H1 (cell line): ENCODE data around the gene MSANTD7. TPM values are rescaled to one million over a fixed set of nuclear protein-coding genes. Genes with fewer than 3 reads are reported as not detected.

ENCODE experiments used
- CTCF ChIA-PET: fragments of 300-600 bp; sonication (Branson Sonifier 250); formaldehyde crosslinking; loops from one replicate; lab custom pipeline; 2021; ENCODE audit not compliant: partially characterized antibody; lab: Charles Lee
- POLR2A ChIA-PET: fragments of 300-600 bp; sonication (Branson Sonifier 250); formaldehyde crosslinking; loops from one replicate; lab custom pipeline; 2021; ENCODE audit warnings: inconsistent platforms; ENCODE audit not compliant: partially characterized antibody; lab: Charles Lee
- DNase-seq, 2 experiments: peaks; one replicate each; pipeline versions ENCODE4 v3.0.0 to v3.0.0-alpha.2; 2010 to 2022; ENCODE audit warnings: low spot score in 2 of 2, low read depth in 1 of 2, mixed read lengths in 1 of 2
- FAIRE-seq: peaks from 2 replicates; lab custom pipeline; 2011; peaks lifted over from hg19 to GRCh38; lab: Jason Lieb, UNC
- H2AFZ ChIP-seq: 2 replicates; pipeline ENCODE4 v1.8.1; 2012; ENCODE audit warnings: low read length, inconsistent platforms
- H2AK5ac ChIP-seq: 2 replicates; pipeline ENCODE4 v1.6.1; 2013; ENCODE audit warnings: low read depth, low read length
- H2BK120ac ChIP-seq: replicated peaks from 2 replicates; pipeline ENCODE3; 2013; ENCODE audit warnings: low read depth, low read length, inconsistent platforms
- H2BK12ac ChIP-seq: 2 replicates; pipeline ENCODE4 v1.6.1; 2013; ENCODE audit warnings: low read depth, low read length
- H2BK15ac ChIP-seq: 2 replicates; pipeline ENCODE4 v1.6.1; 2013; ENCODE audit warnings: low read length
- H2BK20ac ChIP-seq: 2 replicates; pipeline ENCODE4 v1.6.1; 2013; ENCODE audit warnings: low read length
- H2BK5ac ChIP-seq: 2 replicates; pipeline ENCODE4 v1.6.1; 2013; ENCODE audit warnings: low read depth, low read length
- H3K14ac ChIP-seq: 2 replicates; pipeline ENCODE4 v1.6.1; 2013; ENCODE audit warnings: inconsistent platforms; ENCODE audit not compliant: insufficient read length
- H3K18ac ChIP-seq: 2 replicates; pipeline ENCODE4 v1.6.1; 2013; ENCODE audit warnings: low read length; ENCODE audit errors: extremely low read depth
- H3K23ac ChIP-seq: 2 replicates; pipeline ENCODE4 v1.6.1; 2013; ENCODE audit warnings: inconsistent platforms; ENCODE audit not compliant: insufficient read length
- H3K23me2 ChIP-seq: 2 replicates; pipeline ENCODE4 v1.6.1; 2013; ENCODE audit warnings: low read depth, low read length
- H3K27ac ChIP-seq: 2 replicates; pipeline ENCODE4 v1.6.1; 2011; ENCODE audit warnings: low read depth, low read length, inconsistent platforms
- H3K27me3 ChIP-seq, 4 experiments: replicated peaks in 1 of 4; 1 replicate in 1 of 4; 2 replicates in 3 of 4; pipeline versions ENCODE4 v1.6.1 to v1.8.1; 2011 to 2013; ENCODE audit warnings: low read length in 3 of 4, mild to moderate bottlenecking in 3 of 4, inconsistent platforms in 2 of 4, mixed read lengths in 2 of 4, moderate library complexity in 1 of 4; ENCODE audit not compliant: control insufficient read depth in 3 of 4, insufficient read depth in 3 of 4; ENCODE audit errors: extremely low read depth in 1 of 4
- H3K36me3 ChIP-seq, 4 experiments: 2 replicates each; pipeline versions ENCODE4 v1.6.1 to v1.8.1; 2011 to 2013; ENCODE audit warnings: mild to moderate bottlenecking in 4 of 4, low read length in 3 of 4, moderate library complexity in 2 of 4, control low read depth in 1 of 4, inconsistent platforms in 1 of 4; ENCODE audit not compliant: insufficient read depth in 4 of 4, control insufficient read depth in 2 of 4
- H3K4ac ChIP-seq: replicated peaks from 2 replicates; pipeline ENCODE3; 2013; ENCODE audit warnings: low read length, low read depth, mixed read lengths, inconsistent platforms; ENCODE audit not compliant: insufficient read length
- H3K4me1 ChIP-seq, 4 experiments: replicated peaks in 1 of 4; 1 replicate in 1 of 4; 2 replicates in 3 of 4; pipeline versions ENCODE4 v1.6.1 to v1.8.1; 2011 to 2013; ENCODE audit warnings: low read length in 3 of 4, inconsistent platforms in 2 of 4, mixed read lengths in 1 of 4; ENCODE audit not compliant: insufficient read depth in 4 of 4, control insufficient read depth in 3 of 4
- H3K4me2 ChIP-seq, 2 experiments: 2 replicates each; pipeline versions ENCODE4 v1.6.1 to v1.8.1; 2011 to 2013; ENCODE audit warnings: low read depth in 2 of 2, low read length in 2 of 2, control low read depth in 1 of 2, inconsistent platforms in 1 of 2, mild to moderate bottlenecking in 1 of 2; ENCODE audit not compliant: insufficient read depth in 1 of 2
- H3K4me3 ChIP-seq, 4 experiments: fragments of 200-600, 300-600 bp in 1 of 4; sonication (generic), shearing (Covaris generic), sonication (Bioruptor Twin) in 1 of 4; 2 replicates each; pipeline versions ENCODE4 v1.5.1 to v1.8.1; 2011 to 2016; ENCODE audit warnings: low read length in 4 of 4, low read depth in 3 of 4, control low read depth in 2 of 4, inconsistent platforms in 2 of 4, mild to moderate bottlenecking in 2 of 4, mixed read lengths in 1 of 4, moderate library complexity in 1 of 4; ENCODE audit not compliant: insufficient read depth in 2 of 4; ENCODE audit errors: extremely low read depth in 1 of 4
- H3K56ac ChIP-seq: replicated peaks from 2 replicates; pipeline ENCODE3; 2013; ENCODE audit warnings: low read depth, mild to moderate bottlenecking, mixed read lengths, low read length, inconsistent platforms; ENCODE audit not compliant: insufficient read length
- H3K79me1 ChIP-seq: 2 replicates; pipeline ENCODE4 v1.6.1; 2013; ENCODE audit warnings: low read depth, low read length, control low read depth
- H3K79me2 ChIP-seq, 2 experiments: 2 replicates each; pipeline versions ENCODE4 v1.6.1 to v1.8.1; 2012 to 2013; ENCODE audit warnings: low read length in 2 of 2, mild to moderate bottlenecking in 2 of 2, inconsistent platforms in 1 of 2; ENCODE audit not compliant: insufficient read depth in 2 of 2, control insufficient read depth in 1 of 2
- H3K9ac ChIP-seq, 4 experiments: replicated peaks in 1 of 4; 1 replicate in 1 of 4; 2 replicates in 3 of 4; pipeline versions ENCODE4 v1.6.1 to v1.8.1; 2011 to 2013; ENCODE audit warnings: low read depth in 3 of 4, low read length in 3 of 4, control low read depth in 2 of 4, mild to moderate bottlenecking in 2 of 4, moderate library complexity in 2 of 4, inconsistent platforms in 1 of 4; ENCODE audit errors: extremely low read depth in 1 of 4
- H3K9me3 ChIP-seq, 2 experiments: 2 replicates each; pipeline versions ENCODE4 v1.6.1 to v1.8.1; 2012 to 2013; ENCODE audit warnings: mild to moderate bottlenecking in 2 of 2, moderate library complexity in 2 of 2, control low read depth in 1 of 2, inconsistent platforms in 1 of 2, low read depth in 1 of 2, low read length in 1 of 2, mixed read lengths in 1 of 2; ENCODE audit not compliant: insufficient read depth in 2 of 2
- H4K20me1 ChIP-seq, 2 experiments: replicated peaks in 1 of 2; 2 replicates each; pipeline versions ENCODE3 to v1.8.1; 2011 to 2013; ENCODE audit warnings: inconsistent platforms in 2 of 2, low read length in 2 of 2, mild to moderate bottlenecking in 1 of 2; ENCODE audit not compliant: insufficient read depth in 2 of 2, control insufficient read depth in 1 of 2
- H4K5ac ChIP-seq: 2 replicates; pipeline ENCODE4 v1.6.1; 2013; ENCODE audit warnings: low read length, low read depth, mixed read lengths, inconsistent platforms; ENCODE audit not compliant: insufficient read length
- H4K8ac ChIP-seq: 2 replicates; pipeline ENCODE4 v1.8.0; 2013; ENCODE audit warnings: mild to moderate bottlenecking, moderate library complexity, low read length, inconsistent platforms; ENCODE audit not compliant: insufficient read depth; ENCODE audit errors: extremely low read depth
- H4K91ac ChIP-seq: replicated peaks from 2 replicates; pipeline ENCODE3; 2013; ENCODE audit warnings: low read length, mixed read lengths, inconsistent platforms; ENCODE audit not compliant: insufficient read length
- ASH2L ChIP-seq: fragments of 200-600, 300-600 bp; sonication (generic); IDR thresholded peaks from one replicate; pipeline ENCODE4 v1.7.1; 2017; ENCODE audit warnings: low read length
- CTBP2 ChIP-seq: IDR thresholded peaks from 2 replicates; pipeline ENCODE4 v1.7.0; 2011; ENCODE audit warnings: borderline replicate concordance, mild to moderate bottlenecking, moderate library complexity, mixed read lengths, low read length; ENCODE audit not compliant: insufficient read depth, insufficient read length
- HDAC2 ChIP-seq, 2 experiments: fragments of 300-600 bp in 1 of 2; sonication (generic) in 1 of 2; IDR thresholded peaks; 2 replicates each; pipeline ENCODE4 v1.6.1; 2011 to 2012; ENCODE audit warnings: low read depth in 2 of 2, low read length in 2 of 2, mild to moderate bottlenecking in 2 of 2, moderate library complexity in 2 of 2, borderline replicate concordance in 1 of 2, inconsistent platforms in 1 of 2
- JUND ChIP-seq: IDR thresholded peaks from 2 replicates; pipeline ENCODE4 v1.6.1; 2011; ENCODE audit warnings: mild to moderate bottlenecking, improper control_type of control experiment, low read length
- MAFK ChIP-seq: IDR thresholded peaks from 2 replicates; pipeline ENCODE4 v1.6.1; 2012; ENCODE audit warnings: low read depth, mild to moderate bottlenecking, improper control_type of control experiment, low read length
- RAD21 ChIP-seq, 2 experiments: IDR thresholded peaks in 1 of 2; conservative IDR thresholded peaks in 1 of 2; 2 replicates each; pipeline ENCODE4 v1.6.1; 2011; ENCODE audit warnings: low read depth in 2 of 2, low read length in 2 of 2, improper control_type of control experiment in 1 of 2, inconsistent platforms in 1 of 2, mild to moderate bottlenecking in 1 of 2, moderate library complexity in 1 of 2
- WGBS, 2 experiments: shearing (Covaris generic) in 1 of 2; methylation state at CpG; one replicate each; pipeline versions ENCODE4 v1.1.6 to v1.1.7; 2013 to 2015; ENCODE audit warnings: low lambda C conversion rate in 2 of 2, mixed read lengths in 2 of 2, inconsistent platforms in 1 of 2, low coverage in 1 of 2, missing lambda C conversion rate in 1 of 2; ENCODE audit not compliant: insufficient replicate concordance in 2 of 2, insufficient coverage in 1 of 2, insufficient read length in 1 of 2; ENCODE audit errors: extremely low coverage in 1 of 2, missing lambda C conversion rate in 1 of 2; 5-methylcytosine and 5-hydroxymethylcytosine counted together
- polyA plus RNA-seq, 7 experiments: library from polyadenylated mRNA; depleted of rRNA in 3 of 7; stranded (reverse) in 5 of 7; unstranded in 2 of 7; fragments of >200 nt in 5 of 7; fragments of 200-250 nt in 2 of 7; gene quantifications; 1 replicate in 5 of 7; 2 replicates in 1 of 7; 4 replicates in 1 of 7; pipeline versions ENCODE4 v1.2.1 to v1.2.3, GENCODE V29; 2011 to 2013; ENCODE audit warnings: missing spikeins in 2 of 7, mixed read lengths in 2 of 7
- total RNA-seq: library from RNA; stranded (reverse); fragmentation: NEBNext Ultra II Directional; extraction: Animal tissue kit (Norgen Biotek cat#: 25700); gene quantifications from 2 replicates; pipeline ENCODE4 v1.2.1, GENCODE V29; 2021

Gene MSANTD7
- total and polyA plus RNA-seq, 2 of the 8 experiments (the other 6 are each of a cell fraction or from before 2014, with no cell fraction given), result 5.0 to 15.2 TPM

DNA sequence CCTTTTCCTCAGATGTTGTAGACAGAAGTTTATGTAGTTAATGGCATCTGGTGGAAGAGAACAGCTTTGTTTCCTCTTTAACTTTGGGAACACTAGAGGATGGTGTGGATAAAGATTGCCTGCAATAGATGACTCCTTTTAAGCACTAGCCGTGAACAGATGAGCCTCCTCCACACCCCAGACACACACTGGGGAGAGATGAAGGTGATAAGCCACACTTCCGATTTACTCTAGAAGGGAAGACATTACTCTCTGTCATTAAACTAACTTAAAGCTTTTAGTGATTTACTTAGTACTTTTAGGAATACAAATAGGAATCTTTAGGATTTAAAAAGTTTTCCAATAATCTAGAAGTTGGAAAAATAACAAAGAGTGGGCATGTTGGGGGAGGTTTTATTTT lies 6.8 kb downstream of the MSANTD7 start:
- Histone ChIP-seq H4K8ac (no peak overlapping the region), H4K20me1 (peaks cover 3 to 9% of the 10 kb centered on the region in 2 experiments), H3K4ac (no peak overlapping the region), H4K91ac (no peak overlapping the region), H3K9me3 (no peaks in the 10 kb centered on the region), H3K4me2 (no peak overlapping the region), H3K4me1 (no peaks in the 10 kb centered on the region), H3K79me1 (peaks cover 2% of the 10 kb centered on the region; the same call in 1 of the 2 replicates), H3K23me2 (no peaks in the 10 kb centered on the region), H3K23ac (no peak overlapping the region), H3K14ac (no peak overlapping the region), H3K27ac (no peak overlapping the region), H2BK5ac (no peak overlapping the region), H3K9ac (no peak overlapping the region), H2AFZ (no peak overlapping the region)
- ChIA-PET POLR2A (interaction anchor here (0.9 to 1.1 kb wide), 2 partner anchors 9 to 33 kb away, joined by 3 to 5 read pairs; partner anchors contain the start of gene SUV39H2), CTCF (interaction anchor here (0.8 to 1.1 kb wide), 4 partner anchors 23 to 59 kb away, joined by 3 to 4 read pairs (median 3); no protein-coding TSS in a partner anchor)
- TF ChIP-seq MAFK, result no peak
- TF ChIP-seq JUND, result no peak
- no peak for TF ChIP-seq CTBP2
- no peak for TF ChIP-seq HDAC2 (IDR thresholded peaks at IDR 0.05; ENCODE audit: borderline replicate concordance in 1 of 2, low read depth in 2 of 2, low read length in 2 of 2)
- TF ChIP-seq ASH2L, result no peak
- no peak for TF ChIP-seq RAD21 (IDR thresholded peaks at IDR 0.05 in 1 of 2, conservative IDR thresholded peaks at IDR 0.05 in 1 of 2; ENCODE audit: low read depth in 2 of 2, low read length in 2 of 2)
- TF ChIP-seq, all 59 proteins: peak for 0
- FAIRE-seq (no peak), DNase-seq (no peak)
- no peak overlapping the region for H3K56ac ChIP-seq
- no peak overlapping the region for H3K18ac ChIP-seq
- peaks cover 0 to 27% of the 10 kb centered on the region in 2 experiments; a peak in 2 of 4 replicates for H3K79me2 ChIP-seq
- no peak overlapping the region for H3K4me3 ChIP-seq
- 92% methylated on average over 2 of the region's 2 CpGs; no CpG with 5 or more reads in 1 of the 2 experiments for WGBS, 2 experiments
- H2BK120ac ChIP-seq, result no peak overlapping the region
- H2BK12ac ChIP-seq, result no peak overlapping the region
- no peak overlapping the region for H2AK5ac ChIP-seq
- no peaks in the 10 kb centered on the region for H3K27me3 ChIP-seq
- H4K5ac ChIP-seq, result no peak overlapping the region
- no peak overlapping the region for H2BK20ac ChIP-seq
- H3K36me3 ChIP-seq, result peaks cover 30 to 59% (median 39%) of the 10 kb centered on the region in 4 experiments
- no peak overlapping the region for H2BK15ac ChIP-seq
